Activated CD8-positive, alpha-beta memory T cell treated with anti-CD3 and anti-CD28 coated beads, Interleukin-2, amount 50 U/mL, for 24 hours (primary cell): ENCODE results near the gene LAMA1.

ENCODE experiments used
- DNase-seq: peaks from one replicate; pipeline ENCODE4 v3.0.0-alpha.2; 2020; ENCODE audit errors: extremely low read depth

The LAMA1 gene

DNA sequence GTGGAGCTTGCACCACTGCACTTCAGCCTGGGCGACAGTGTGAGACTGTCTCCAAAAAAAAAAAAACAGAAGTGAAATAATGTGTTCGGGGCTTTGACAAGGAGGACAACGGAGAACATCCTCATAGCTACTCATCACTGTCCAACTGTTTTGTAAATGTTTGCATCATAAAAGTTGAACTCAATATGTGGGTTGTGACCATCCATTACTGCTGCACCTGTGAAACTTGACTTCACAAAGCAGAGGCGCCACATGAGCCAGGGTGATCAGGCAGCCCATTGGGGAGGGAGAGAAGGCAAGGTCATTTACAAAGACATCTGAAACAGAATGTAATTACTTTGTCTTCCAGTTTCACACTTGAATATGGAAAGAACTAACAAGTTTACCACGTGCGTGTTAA is 61.6 kb downstream of the LAMA1 start:
- no peak for DNase-seq

DNA sequence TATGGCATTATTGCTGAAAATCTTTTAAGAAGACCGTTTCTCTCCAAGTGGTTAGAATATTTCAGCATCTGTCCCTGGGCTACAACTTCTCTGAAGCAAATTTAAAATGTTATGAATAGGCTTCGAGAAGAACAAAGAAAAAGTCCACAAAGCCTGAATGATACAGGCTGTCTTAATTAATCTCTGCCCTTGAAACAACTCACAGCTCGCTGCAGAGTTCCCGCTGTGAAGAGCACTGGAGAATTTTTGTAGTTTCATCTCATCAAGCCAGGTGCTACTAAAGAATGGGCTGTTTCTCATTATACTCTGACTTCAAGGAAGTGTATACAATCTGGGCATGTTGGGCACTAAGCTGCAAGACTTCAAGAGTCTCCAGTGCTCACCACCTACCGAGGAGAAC is 67.6 kb downstream of the LAMA1 start:
- no peak for DNase-seq

- no peak for DNase-seq
Measured at GRCh38 chr18:7048081-7048480, 69.5 kb downstream of the LAMA1 start.

- DNase-seq = no peak
Measured at GRCh38 chr18:7047336-7047735, 70.3 kb downstream of the LAMA1 start.

DNA sequence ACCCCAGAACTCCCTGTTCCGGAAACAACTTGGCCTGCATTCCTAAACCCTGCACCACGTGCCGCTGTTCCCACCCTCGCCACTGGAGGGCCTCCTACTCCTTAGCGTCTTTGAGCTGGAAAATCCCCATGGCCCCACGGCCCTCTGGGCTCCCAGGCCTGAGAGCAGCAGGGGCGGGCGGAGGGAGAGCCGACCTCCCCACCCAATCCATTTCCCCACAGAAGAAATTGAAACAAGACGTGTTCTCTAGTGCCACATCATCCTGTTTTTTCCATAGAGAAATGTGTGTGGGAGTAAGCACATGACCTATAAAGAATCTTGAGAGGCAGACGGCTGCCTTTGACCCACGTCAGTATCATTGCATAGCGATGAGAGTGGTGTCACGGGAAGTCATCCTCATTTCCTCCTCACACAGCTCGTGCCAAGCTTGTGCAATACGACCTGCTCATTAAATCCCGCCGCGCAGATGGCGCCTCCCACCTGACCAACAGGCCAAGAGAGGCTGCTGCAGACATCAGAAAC is 79.2 kb downstream of the LAMA1 start:
- DNase-seq = no peak

GRCh38 chr18:7037470-7037869 is 80.1 kb downstream of the LAMA1 start:
- no peak for DNase-seq

GRCh38 chr18:7035807-7036206 is 81.8 kb downstream of the LAMA1 start:
- no peak for DNase-seq

DNA sequence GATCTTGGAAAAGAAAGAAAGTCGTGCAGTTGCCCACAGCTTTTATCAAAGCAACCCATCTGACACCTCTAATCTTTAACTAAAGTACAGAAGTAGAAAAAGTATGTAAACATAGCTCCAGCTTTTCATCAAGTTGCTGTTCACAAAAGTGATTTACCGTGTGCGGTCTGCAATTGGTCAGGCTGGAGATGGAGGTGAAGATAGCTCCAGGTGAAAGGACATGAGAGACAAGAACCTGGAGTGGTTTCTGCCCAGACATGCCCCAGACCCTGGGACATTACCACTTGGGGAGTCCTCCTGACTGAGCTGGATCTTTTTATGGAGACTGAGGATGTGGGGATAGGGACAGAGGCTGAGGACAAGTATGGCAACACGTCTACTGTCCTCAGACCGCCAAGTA is 82.7 kb downstream of the LAMA1 start:
- DNase-seq = no peak

GRCh38 chr18:7032537-7032936 is 85.1 kb downstream of the LAMA1 start:
- no peak for DNase-seq

DNA sequence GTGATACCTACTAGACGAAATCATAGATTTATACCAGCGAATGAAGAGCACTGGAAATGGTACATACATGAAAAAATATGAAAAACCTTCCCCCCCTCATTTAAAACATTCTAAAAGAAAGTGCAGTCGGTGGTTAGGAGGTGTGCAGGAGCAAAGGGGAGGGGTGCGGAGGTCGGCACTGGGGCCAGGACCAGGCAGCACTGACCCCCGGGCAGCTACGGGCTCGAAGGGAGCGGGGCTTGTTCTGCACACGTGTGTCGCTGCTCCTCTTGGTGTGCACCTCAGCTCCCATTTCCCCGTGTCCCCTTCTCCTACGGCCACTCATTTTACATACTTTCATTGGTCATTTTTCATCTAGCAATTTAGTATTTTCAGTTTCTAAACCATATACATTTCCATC is 89.0 kb downstream of the LAMA1 start:
- no peak for DNase-seq

- DNase-seq = no peak
Measured at GRCh38 chr18:7025194-7025593, 92.4 kb downstream of the LAMA1 start.

DNA sequence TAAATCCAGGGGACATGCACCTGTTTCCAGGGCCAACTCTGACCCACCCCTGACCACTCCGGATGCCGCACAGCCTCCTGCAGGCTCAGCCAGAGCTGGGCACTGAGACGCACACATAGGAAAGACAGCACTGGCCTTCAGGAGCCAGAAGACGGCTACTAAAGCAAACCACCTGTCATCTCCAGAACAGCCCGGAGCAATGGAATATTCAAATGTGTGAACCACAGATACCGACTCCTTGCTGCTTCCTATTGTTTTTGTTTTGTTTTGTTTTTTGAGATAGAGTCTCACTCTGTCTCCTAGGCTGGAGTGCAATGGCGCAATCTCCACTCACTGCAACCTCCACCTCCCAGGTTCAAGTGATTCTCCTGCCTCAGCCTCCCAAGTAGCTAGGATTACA is 94.0 kb downstream of the LAMA1 start:
- DNase-seq = no peak

DNA sequence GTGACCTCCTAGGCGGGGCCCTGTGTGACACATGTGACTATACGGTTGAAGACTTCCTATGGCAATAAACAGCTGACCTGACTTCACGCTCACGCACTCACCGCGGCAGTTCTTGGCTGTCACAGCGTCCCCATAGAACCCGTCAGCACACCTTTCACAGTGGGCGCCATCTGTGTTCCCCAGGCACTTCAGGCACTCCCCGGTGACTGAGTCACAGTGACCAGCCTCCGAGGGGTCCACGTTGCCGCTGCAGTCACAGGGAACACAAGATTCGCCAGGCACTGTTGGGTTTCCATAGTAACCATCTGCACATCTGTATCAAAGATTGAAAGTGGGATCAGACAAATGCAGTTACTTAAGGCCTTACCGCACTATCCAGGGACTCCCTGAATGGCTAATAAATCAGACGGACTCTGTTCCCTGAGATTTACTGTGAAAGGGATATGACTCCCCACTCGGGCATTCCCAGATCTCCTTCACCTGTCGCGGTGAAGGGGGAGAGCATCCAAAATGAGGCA is 94.5 kb downstream of the LAMA1 start:
- DNase-seq = no peak

GRCh38 chr18:7021994-7022840 is 95.4 kb downstream of the LAMA1 start:
- DNase-seq = no peak

GRCh38 chr18:7020995-7021777 is 96.4 kb downstream of the LAMA1 start:
- no peak for DNase-seq

DNA sequence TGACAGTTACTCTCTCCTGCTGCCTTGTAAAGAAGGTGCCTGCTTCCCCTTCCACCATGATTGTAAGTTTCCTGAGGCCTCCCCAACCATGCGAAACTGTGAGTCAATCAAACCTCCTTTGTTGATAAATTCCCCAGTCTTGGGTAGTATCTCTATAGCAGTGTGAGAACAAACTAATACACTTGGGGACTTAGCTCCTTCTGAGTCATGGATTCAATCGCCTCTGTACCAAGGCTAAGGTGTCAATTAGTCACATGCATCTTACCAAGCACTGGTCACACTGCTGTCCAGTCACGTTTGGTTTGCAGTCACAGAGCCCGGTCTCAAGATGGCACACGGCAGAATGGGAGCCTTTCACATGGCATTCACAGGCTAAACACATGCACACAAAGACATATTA is 100.6 kb downstream of the LAMA1 start:
- DNase-seq = no peak

GRCh38 chr18:7011142-7011541 is 106.5 kb downstream of the LAMA1 start:
- no peak for DNase-seq

GRCh38 chr18:7004009-7004408 is 113.6 kb downstream of the LAMA1 start:
- no peak for DNase-seq

DNA sequence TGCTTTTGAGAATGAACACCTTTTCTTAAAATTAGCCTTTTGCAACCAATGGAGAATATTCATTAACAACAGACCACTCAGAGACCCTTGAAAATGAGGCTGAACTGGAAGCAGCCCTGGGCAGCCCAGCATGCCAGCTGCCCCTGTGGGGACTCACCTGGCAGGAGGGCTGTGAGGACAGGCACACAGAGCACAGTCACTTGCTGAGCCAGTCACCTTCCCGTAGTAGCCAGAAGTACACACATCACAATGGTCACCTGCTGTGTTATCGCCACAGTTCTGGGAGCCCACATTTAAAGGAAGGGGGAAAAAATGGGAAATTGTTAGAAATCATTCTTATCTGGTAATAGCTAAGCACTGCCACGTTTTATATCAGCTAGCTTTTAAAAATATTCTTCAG is 115.5 kb downstream of the LAMA1 start:
- DNase-seq = no peak

GRCh38 chr18:7000484-7001096 is 117.0 kb downstream of the LAMA1 start:
- DNase-seq = no peak

DNA sequence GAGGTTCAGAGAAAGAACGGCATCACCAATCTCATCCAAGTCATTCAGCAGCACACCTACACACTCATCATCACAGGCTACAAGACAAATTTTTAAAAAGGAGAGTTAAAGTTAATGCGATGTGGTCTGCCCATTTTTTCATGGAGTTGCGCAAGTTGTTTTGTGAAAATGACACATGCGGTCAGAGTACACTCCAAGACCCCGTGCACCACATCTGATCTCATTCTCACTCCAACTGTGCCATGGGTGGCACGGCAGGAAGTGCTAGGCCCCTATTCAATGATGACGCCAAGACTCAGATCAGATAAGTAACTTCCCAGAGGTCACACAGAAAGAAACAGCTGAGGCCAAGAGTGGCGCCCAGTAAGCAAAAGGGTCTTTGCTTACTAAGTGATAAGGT is 119.8 kb downstream of the LAMA1 start:
- DNase-seq = no peak

DNA sequence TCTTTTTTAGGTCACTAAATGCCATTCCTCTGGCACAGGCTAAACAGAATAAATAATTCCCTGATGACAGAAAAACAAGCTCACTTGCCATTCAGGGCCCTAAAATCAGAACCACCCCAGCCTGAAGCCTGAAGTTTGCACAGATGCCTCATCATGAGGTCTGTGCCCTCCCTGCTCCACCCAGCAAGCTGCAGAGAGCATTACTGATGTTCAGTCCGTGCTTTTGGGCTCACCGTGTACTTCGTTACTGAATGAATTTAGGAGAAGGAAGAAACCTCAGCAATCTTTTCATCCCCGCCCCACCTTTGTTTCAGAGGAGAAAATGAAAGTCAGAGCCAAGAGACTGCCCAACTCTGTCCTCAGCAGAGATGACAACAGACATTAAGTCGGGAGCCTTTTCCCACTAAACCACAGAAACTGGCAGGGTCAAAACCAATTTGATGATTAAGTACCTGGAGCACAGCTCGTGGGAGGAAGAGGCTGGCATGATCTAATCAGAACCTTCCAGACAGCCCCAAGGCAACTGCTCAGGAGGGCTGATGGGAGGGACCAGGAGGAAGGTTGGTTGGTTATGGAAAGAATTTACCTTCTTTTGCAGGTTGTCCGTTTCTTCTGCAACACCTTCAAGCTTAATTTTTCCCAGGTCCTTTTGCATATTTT is 122.7 kb downstream of the LAMA1 start:
- DNase-seq = no peak
